KOPT-K1 (cell line): ENCODE measurements around the gene MCAT.
A peak's percentile ranks its signal among the peaks of the same experiment; 100 is the strongest.

Experiments used
- H3K27ac ChIP-seq: fragments of 200-600 bp; sonication (generic); 2 replicates; pipeline ENCODE4 v1.5.1; 2016; ENCODE audit warnings: antibody characterized with exemption, mild to moderate bottlenecking, low read depth, low read length; ENCODE audit not compliant: poor library complexity, severe bottlenecking
- H3K36me3 ChIP-seq: fragments of 200-600 bp; sonication (generic); 2 replicates; pipeline ENCODE4 v1.5.1; 2017; ENCODE audit warnings: antibody characterized with exemption, mild to moderate bottlenecking, low read length, moderate library complexity; ENCODE audit not compliant: insufficient read depth
- H3K9me3 ChIP-seq: fragments of 200-600 bp; sonication (generic); 2 replicates; pipeline ENCODE4 v1.5.1; 2017; ENCODE audit warnings: antibody characterized with exemption, low read length, mild to moderate bottlenecking; ENCODE audit not compliant: insufficient read depth, poor library complexity, severe bottlenecking

Gene MCAT

GRCh38 chr22:43128928-43129424 lies 14.2 kb downstream of the MCAT start:
- Histone ChIP-seq H3K36me3 (peaks cover 62% of the 10 kb centered on the region), H3K9me3 (no peaks in the 10 kb centered on the region), H3K27ac (peak overlapping the region; percentile 49)

GRCh38 chr22:43128116-43128515 lies 15.1 kb downstream of the MCAT start:
- Histone ChIP-seq H3K9me3 (no peaks in the 10 kb centered on the region), H3K27ac (peak overlapping the region; percentile 49)

GRCh38 chr22:43127166-43127908 lies 15.9 kb downstream of the MCAT start:
- no peaks in the 10 kb centered on the region for H3K9me3 ChIP-seq
- peak overlapping the region; percentile 49 for H3K27ac ChIP-seq
- peaks cover 46% of the 10 kb centered on the region for H3K36me3 ChIP-seq

More at GRCh38 chr22:43128116-43128515, 15.1 kb downstream of the MCAT start:
- peaks cover 54% of the 10 kb centered on the region for H3K36me3 ChIP-seq

- Histone ChIP-seq H3K9me3 (no peaks in the 10 kb centered on the region), H3K36me3 (peaks cover 39% of the 10 kb centered on the region), H3K27ac (peak overlapping the region; percentile 49)
These were observed 16.6 kb downstream of the MCAT start for GRCh38 chr22:43126501-43127165.

- H3K27ac ChIP-seq: no peak overlapping the region
- peaks cover under 1% of the 10 kb centered on the region; the same call in 1 of the 2 replicates for H3K36me3 ChIP-seq
- no peaks in the 10 kb centered on the region for H3K9me3 ChIP-seq
These were observed 24.2 kb downstream of the MCAT start for GRCh38 chr22:43118953-43119458.

- Histone ChIP-seq H3K27ac (no peak overlapping the region), H3K9me3 (no peaks in the 10 kb centered on the region), H3K36me3 (no peaks in the 10 kb centered on the region; the same call in 1 of the 2 replicates)
These were observed 25.0 kb downstream of the MCAT start for GRCh38 chr22:43118024-43118849.

GRCh38 chr22:43116932-43117331 lies 26.3 kb downstream of the MCAT start:
- no peaks in the 10 kb centered on the region for H3K9me3 ChIP-seq
- H3K36me3 ChIP-seq: no peaks in the 10 kb centered on the region; the same call in 1 of the 2 replicates
- H3K27ac ChIP-seq: no peak overlapping the region

GRCh38 chr22:43114958-43115357 lies 28.2 kb downstream of the MCAT start:
- no peaks in the 10 kb centered on the region; the same call in 1 of the 2 replicates for H3K36me3 ChIP-seq
- H3K9me3 ChIP-seq: no peaks in the 10 kb centered on the region
- no peak overlapping the region for H3K27ac ChIP-seq

- Histone ChIP-seq H3K36me3 (no peaks in the 10 kb centered on the region; the same call in 1 of the 2 replicates), H3K9me3 (no peaks in the 10 kb centered on the region), H3K27ac (no peak overlapping the region)
These were observed 29.5 kb downstream of the MCAT start for GRCh38 chr22:43113526-43114251.

GRCh38 chr22:43110927-43111623 lies 32.1 kb downstream of the MCAT start:
- no peaks in the 10 kb centered on the region for H3K36me3 ChIP-seq
- no peaks in the 10 kb centered on the region for H3K9me3 ChIP-seq
- H3K27ac ChIP-seq: peak overlapping the region; percentile 72

- Histone ChIP-seq H3K27ac (peak within 1 kb of the TSS; percentile 72), H3K9me3 (no peaks in the 10 kb centered on the region), H3K36me3 (no peaks in the 10 kb centered on the region)
These were observed 32.7 kb downstream of the MCAT start, which contains the start of gene BIK for GRCh38 chr22:43110444-43110926. Gene BIK (plus strand): TSS chr22:43110750. CDS start chr22:43124023, 13,273 bp downstream.

- no peaks in the 10 kb centered on the region for H3K9me3 ChIP-seq
- no peaks in the 10 kb centered on the region for H3K36me3 ChIP-seq
- peak overlapping the region; percentile 29 for H3K27ac ChIP-seq
These were observed 33.2 kb downstream of the MCAT start for GRCh38 chr22:43109921-43110443.

- no peaks in the 10 kb centered on the region for H3K9me3 ChIP-seq
- H3K36me3 ChIP-seq: no peaks in the 10 kb centered on the region
- no peak overlapping the region for H3K27ac ChIP-seq
These were observed 33.7 kb downstream of the MCAT start for GRCh38 chr22:43109511-43109910.
